DND-41 (cell line): ENCODE results near the gene MANBA.

Source experiments
- ATAC-seq: fragments of 200-7000 bp; cut with Tn5 transposase; 3 replicates; pipeline ENCODE4 v1.9.1; 2021; ENCODE audit warnings: low read depth; ENCODE audit not compliant: insufficient read depth
- DNase-seq: peaks from one replicate; pipeline ENCODE4 v3.0.0-alpha.2; 2020
- H2AFZ ChIP-seq: 2 replicates; pipeline ENCODE4 v1.6.0; 2012; ENCODE audit warnings: low read depth, low read length
- H3K27ac ChIP-seq: 2 replicates; pipeline ENCODE4 v1.5.1; 2012; ENCODE audit warnings: low read length, inconsistent platforms
- H3K27me3 ChIP-seq: fragments of 200-600 bp; sonication (generic); 2 replicates; pipeline ENCODE4 v1.6.0; 2012; ENCODE audit warnings: low read length, mild to moderate bottlenecking, inconsistent platforms; ENCODE audit not compliant: insufficient read depth, poor library complexity
- H3K36me3 ChIP-seq: 2 replicates; pipeline ENCODE4 v1.5.1; 2012; ENCODE audit warnings: low read length, inconsistent platforms; ENCODE audit not compliant: insufficient read depth
- H3K4me1 ChIP-seq: 2 replicates; pipeline ENCODE4 v1.5.1; 2012; ENCODE audit warnings: mild to moderate bottlenecking, low read length; ENCODE audit not compliant: insufficient read depth
- H3K4me2 ChIP-seq: 2 replicates; pipeline ENCODE4 v1.6.0; 2012; ENCODE audit warnings: mild to moderate bottlenecking, moderate library complexity, low read length, inconsistent platforms; ENCODE audit not compliant: insufficient read depth
- H3K4me3 ChIP-seq, 2 experiments: fragments of 200-600 bp in 1 of 2; shearing (Covaris generic) in 1 of 2; 2 replicates each; pipeline ENCODE4 v1.5.1; 2012 to 2016; ENCODE audit warnings: inconsistent platforms in 2 of 2, low read length in 2 of 2, mild to moderate bottlenecking in 2 of 2, low read depth in 1 of 2, moderate library complexity in 1 of 2
- H3K79me2 ChIP-seq: 2 replicates; pipeline ENCODE4 v1.6.0; 2012; ENCODE audit warnings: low read length, inconsistent platforms; ENCODE audit not compliant: insufficient read depth
- H3K9ac ChIP-seq: 2 replicates; pipeline ENCODE4 v1.6.0; 2012; ENCODE audit warnings: low read depth, mild to moderate bottlenecking, inconsistent platforms, low read length, moderate library complexity
- H3K9me3 ChIP-seq: 2 replicates; pipeline ENCODE4 v1.5.1; 2012; ENCODE audit warnings: low read length, moderate library complexity, mild to moderate bottlenecking, inconsistent platforms; ENCODE audit not compliant: insufficient read depth, severe bottlenecking
- H4K20me1 ChIP-seq: 2 replicates; pipeline ENCODE4 v1.6.0; 2012; ENCODE audit warnings: low read length; ENCODE audit not compliant: insufficient read depth
- CTCF ChIP-seq: IDR thresholded peaks from 2 replicates; pipeline ENCODE4 v1.5.1; 2012; ENCODE audit warnings: borderline replicate concordance, low read length, moderate library complexity, mild to moderate bottlenecking; ENCODE audit not compliant: poor library complexity, severe bottlenecking; ENCODE audit errors: extremely low read depth
- EZH2 ChIP-seq: IDR thresholded peaks from 3 replicates; pipeline ENCODE4 v1.6.1; 2012; ENCODE audit warnings: borderline replicate concordance, low read depth, mild to moderate bottlenecking, moderate library complexity, low read length, inconsistent platforms; ENCODE audit not compliant: severe bottlenecking

Gene MANBA

DNA sequence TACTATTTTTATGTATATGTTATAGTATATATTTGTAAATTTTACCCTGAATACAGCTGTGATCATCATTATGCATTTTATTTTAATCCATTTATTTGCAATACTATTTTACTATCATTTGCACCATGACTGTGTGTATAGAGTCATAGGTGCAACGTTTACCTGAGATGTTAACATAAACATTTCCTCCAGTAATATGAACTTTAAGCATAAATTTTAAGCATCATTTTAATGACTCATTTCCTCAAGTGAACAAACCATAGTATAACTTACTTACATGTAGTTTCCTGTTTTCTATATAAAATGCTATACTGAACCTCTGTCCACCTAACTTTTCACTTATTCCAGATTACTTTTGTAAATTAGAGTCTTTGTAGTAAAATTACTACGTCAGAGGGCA lies 166.8 kb downstream of the MANBA start:
- Histone ChIP-seq H2AFZ (no peak overlapping the region), H3K27me3 (no peaks in the 10 kb centered on the region)

GRCh38 chr4:102593147-102593546 lies 167.6 kb downstream of the MANBA start:
- Histone ChIP-seq H3K9me3 (peaks cover 11% of the 10 kb centered on the region), H2AFZ (no peak overlapping the region), H3K4me3 (no peak overlapping the region), H3K27ac (no peak overlapping the region), H3K4me1 (no peaks in the 10 kb centered on the region), H3K4me2 (no peak overlapping the region), H4K20me1 (no peaks in the 10 kb centered on the region), H3K36me3 (peaks cover 56% of the 10 kb centered on the region), H3K9ac (no peak overlapping the region), H3K27me3 (no peaks in the 10 kb centered on the region), H3K79me2 (no peaks in the 10 kb centered on the region)
- TF ChIP-seq EZH2 (no peak), CTCF (no peak)
- no peak for DNase-seq
- no peak for ATAC-seq

More for the DNA sequence above, 166.8 kb downstream of the MANBA start:
- H4K20me1 ChIP-seq = no peaks in the 10 kb centered on the region
- H3K4me3 ChIP-seq = no peak overlapping the region
- TF ChIP-seq CTCF (no peak), EZH2 (no peak)
- no peak for ATAC-seq
- peaks cover 59% of the 10 kb centered on the region for H3K36me3 ChIP-seq
- H3K4me1 ChIP-seq = no peaks in the 10 kb centered on the region
- H3K9me3 ChIP-seq = peaks cover 11% of the 10 kb centered on the region
- H3K79me2 ChIP-seq = no peaks in the 10 kb centered on the region
- H3K27ac ChIP-seq = no peak overlapping the region
- no peak for DNase-seq
- no peak overlapping the region for H3K4me2 ChIP-seq
- H3K9ac ChIP-seq = no peak overlapping the region

- H3K79me2 ChIP-seq = no peaks in the 10 kb centered on the region
- H4K20me1 ChIP-seq = no peaks in the 10 kb centered on the region
- H3K36me3 ChIP-seq = peaks cover 53% of the 10 kb centered on the region
- H3K9ac ChIP-seq = no peak overlapping the region
- no peaks in the 10 kb centered on the region for H3K27me3 ChIP-seq
- H3K4me2 ChIP-seq = no peak overlapping the region
- H3K4me1 ChIP-seq = no peaks in the 10 kb centered on the region
- TF ChIP-seq CTCF (no peak), EZH2 (no peak)
- no peak overlapping the region for H3K4me3 ChIP-seq
- ATAC-seq (no peak), DNase-seq (no peak)
- no peak overlapping the region for H3K27ac ChIP-seq
- H3K9me3 ChIP-seq = peaks cover 11% of the 10 kb centered on the region
- no peak overlapping the region for H2AFZ ChIP-seq
Measured at GRCh38 chr4:102592256-102592655, 168.5 kb downstream of the MANBA start.

GRCh38 chr4:102589743-102590142 lies 171.0 kb downstream of the MANBA start:
- H3K4me1 ChIP-seq = no peaks in the 10 kb centered on the region
- ATAC-seq (no peak), DNase-seq (no peak)
- peaks cover 11% of the 10 kb centered on the region for H3K9me3 ChIP-seq
- no peak for TF ChIP-seq EZH2
- no peak overlapping the region for H3K9ac ChIP-seq
- H3K79me2 ChIP-seq = no peaks in the 10 kb centered on the region
- H3K4me2 ChIP-seq = no peak overlapping the region
- no peak overlapping the region for H3K4me3 ChIP-seq
- no peak overlapping the region for H2AFZ ChIP-seq
- H3K27me3 ChIP-seq = no peaks in the 10 kb centered on the region
- peaks cover 52% of the 10 kb centered on the region for H3K36me3 ChIP-seq
- no peak overlapping the region for H3K27ac ChIP-seq
- no peaks in the 10 kb centered on the region for H4K20me1 ChIP-seq
